IMR-90 (cell line): ENCODE measurements around the gene ARHGEF10L. TPM values are rescaled to one million over a fixed set of nuclear protein-coding genes. Genes with fewer than 3 reads are reported as not detected.

ENCODE experiments used
- ATAC-seq: fragments of 200-7000 bp; cut with Tn5 transposase; 2 replicates; pipeline ENCODE4 v1.9.1; 2020; ENCODE audit warnings: low read depth, mild to moderate bottlenecking, moderate library complexity
- BruUV-seq: library from RNA; stranded (reverse); fragments of 400-500 nt; replicated peaks from 2 replicates; lab custom pipeline; 2021; lab: Mats Ljungman, UMichigan
- CTCF ChIA-PET: fragments of 300-600 bp; formaldehyde crosslinking; extraction: SDS; loops from one replicate; lab custom pipeline; 2021; ENCODE audit warnings: antibody characterized with exemption; lab: Yijun Ruan, JAX
- POLR2A ChIA-PET: fragments of 300-600 bp; sonication (Branson Sonifier 250); formaldehyde crosslinking; loops from one replicate; lab custom pipeline; 2022; ENCODE audit warnings: antibody characterized with exemption; ENCODE audit not compliant: unreplicated experiment; lab: Charles Lee
- DNase-seq: peaks from one replicate; pipeline ENCODE4 v3.0.0; 2013
- H2AFZ ChIP-seq: replicated peaks from 2 replicates; pipeline ENCODE3; 2013; ENCODE audit warnings: low read length, mild to moderate bottlenecking; ENCODE audit not compliant: poor library complexity
- H2AK5ac ChIP-seq: 2 replicates; pipeline ENCODE4 v1.6.1; 2013; ENCODE audit warnings: low read depth, low read length, inconsistent platforms
- H2AK9ac ChIP-seq: replicated peaks from 2 replicates; pipeline ENCODE3; 2013; ENCODE audit warnings: mild to moderate bottlenecking, low read depth, low read length, moderate library complexity; ENCODE audit not compliant: poor library complexity
- H2BK120ac ChIP-seq: 2 replicates; pipeline ENCODE4 v1.6.1; 2013; ENCODE audit warnings: low read depth, low read length, inconsistent platforms
- H2BK15ac ChIP-seq: 3 replicates; pipeline ENCODE4 v1.6.1; 2013; ENCODE audit warnings: low read depth, low read length, inconsistent platforms
- H2BK20ac ChIP-seq: 2 replicates; pipeline ENCODE4 v1.6.1; 2013; ENCODE audit warnings: low read depth, mild to moderate bottlenecking, inconsistent platforms, low read length, moderate library complexity
- H2BK5ac ChIP-seq: 2 replicates; pipeline ENCODE4 v1.6.1; 2013; ENCODE audit warnings: mild to moderate bottlenecking, low read depth, low read length, inconsistent platforms; ENCODE audit not compliant: poor library complexity, severe bottlenecking
- H3K14ac ChIP-seq: replicated peaks from 2 replicates; pipeline ENCODE4 v1.6.1; 2013; ENCODE audit warnings: low read depth, low read length, inconsistent platforms
- H3K18ac ChIP-seq: 2 replicates; pipeline ENCODE4 v1.6.1; 2013; ENCODE audit warnings: low read depth, low read length, control low read depth
- H3K23ac ChIP-seq: 2 replicates; pipeline ENCODE4 v1.6.1; 2013; ENCODE audit warnings: low read depth, low read length, inconsistent platforms
- H3K27ac ChIP-seq: 2 replicates; pipeline ENCODE4 v1.5.1; 2013; ENCODE audit warnings: mild to moderate bottlenecking, control low read depth, low read length; ENCODE audit not compliant: insufficient read depth
- H3K27me3 ChIP-seq: 2 replicates; pipeline ENCODE4 v1.6.1; 2013; ENCODE audit warnings: low read length; ENCODE audit not compliant: control insufficient read depth, insufficient read depth
- H3K36me3 ChIP-seq: 2 replicates; pipeline ENCODE4 v1.6.1; 2013; ENCODE audit warnings: low read length, mixed read lengths; ENCODE audit not compliant: control insufficient read depth, insufficient read depth
- H3K4ac ChIP-seq: 2 replicates; pipeline ENCODE4 v1.6.1; 2013; ENCODE audit warnings: low read depth, low read length, inconsistent platforms
- H3K4me1 ChIP-seq: 2 replicates; pipeline ENCODE4 v1.6.1; 2013; ENCODE audit warnings: low read length, mixed read lengths; ENCODE audit not compliant: control insufficient read depth, insufficient read depth
- H3K4me2 ChIP-seq: 2 replicates; pipeline ENCODE4 v1.6.1; 2013; ENCODE audit warnings: low read depth, mild to moderate bottlenecking, control low read depth, low read length, moderate library complexity
- H3K4me3 ChIP-seq: 2 replicates; pipeline ENCODE4 v1.5.1; 2013; ENCODE audit warnings: low read depth, mild to moderate bottlenecking, control low read depth, low read length, moderate library complexity; ENCODE audit not compliant: insufficient read depth
- H3K56ac ChIP-seq: 2 replicates; pipeline ENCODE4 v1.6.1; 2013; ENCODE audit warnings: low read length, inconsistent platforms; ENCODE audit not compliant: insufficient read depth; ENCODE audit errors: extremely low read depth
- H3K79me1 ChIP-seq, 2 experiments: 2 replicates each; pipeline ENCODE4 v1.6.1; 2013; ENCODE audit warnings: low read length in 2 of 2, inconsistent platforms in 1 of 2, low read depth in 1 of 2
- H3K9ac ChIP-seq: 2 replicates; pipeline ENCODE4 v1.6.1; 2013; ENCODE audit warnings: low read depth, low read length, control low read depth
- H3K9me1 ChIP-seq: 2 replicates; pipeline ENCODE4 v1.6.1; 2013; ENCODE audit warnings: low read length, inconsistent platforms; ENCODE audit not compliant: insufficient read depth
- H3K9me3 ChIP-seq: 2 replicates; pipeline ENCODE4 v1.6.1; 2013; ENCODE audit warnings: low read length; ENCODE audit not compliant: control insufficient read depth, insufficient read depth
- H4K20me1 ChIP-seq: 2 replicates; pipeline ENCODE4 v1.6.1; 2013; ENCODE audit warnings: low read length, inconsistent platforms; ENCODE audit not compliant: insufficient read depth
- H4K5ac ChIP-seq: 2 replicates; pipeline ENCODE4 v1.6.1; 2013; ENCODE audit warnings: mild to moderate bottlenecking, low read depth, low read length, control low read depth
- H4K8ac ChIP-seq, 2 experiments: 2 replicates each; pipeline ENCODE4 v1.6.1; 2013; ENCODE audit warnings: low read depth in 2 of 2, low read length in 2 of 2, control low read depth in 1 of 2, inconsistent platforms in 1 of 2
- H4K91ac ChIP-seq: 2 replicates; pipeline ENCODE4 v1.6.1; 2013; ENCODE audit warnings: low read depth, low read length, inconsistent platforms; ENCODE audit not compliant: insufficient read depth
- BHLHE40 ChIP-seq: fragments of 150-350 bp; IDR thresholded peaks from 2 replicates; pipeline ENCODE4 v1.6.1; 2016; ENCODE audit warnings: mild to moderate bottlenecking, low read depth, low read length
- MAFK ChIP-seq: IDR thresholded peaks from 2 replicates; pipeline ENCODE4 v1.6.1; 2012; ENCODE audit warnings: low read depth, low read length, improper control_type of control experiment
- MAZ ChIP-seq: IDR thresholded peaks from 2 replicates; pipeline ENCODE4 v1.6.1; 2012; ENCODE audit warnings: low read depth, mild to moderate bottlenecking, low read length, improper control_type of control experiment, moderate library complexity, borderline replicate concordance
- MXI1 ChIP-seq: IDR thresholded peaks from 2 replicates; pipeline ENCODE4 v1.6.1; 2012; ENCODE audit warnings: low read depth, mild to moderate bottlenecking, low read length, moderate library complexity, borderline replicate concordance
- NFE2L2 ChIP-seq: fragments of 150-350 bp; IDR thresholded peaks from 2 replicates; pipeline ENCODE4 v1.6.1; 2016; ENCODE audit warnings: low read depth, mild to moderate bottlenecking, low read length
- SMC3 ChIP-seq: fragments of 150-350 bp; IDR thresholded peaks from 2 replicates; pipeline ENCODE4 v1.6.1; 2016; ENCODE audit warnings: low read depth, mild to moderate bottlenecking, antibody characterized with exemption, low read length, moderate library complexity
- WGBS, 2 experiments: methylation state at CpG; one replicate each; pipeline versions ENCODE4 v1.1.5 to v1.1.7; 2013; ENCODE audit warnings: missing lambda C conversion rate in 2 of 2; ENCODE audit not compliant: insufficient read length in 1 of 2; ENCODE audit errors: extremely low coverage in 2 of 2; 5-methylcytosine and 5-hydroxymethylcytosine counted together
- dilution Hi-C: fragments of 300-500 bp; cut with HindIII; formaldehyde crosslinking; loops from one replicate; pipeline ENCODE4 v1.14.3; 2018; ENCODE audit warnings: low sequenced_read_pairs; ENCODE audit not compliant: unreplicated experiment
- in situ Hi-C: fragments of 300-500 bp; cut with MboI; formaldehyde crosslinking; loops from 3 replicates; pipeline ENCODE4 v1.14.3; 2019; ENCODE audit warnings: low sequenced_read_pairs, inconsistent platforms, mixed read lengths
- intact Hi-C: fragments of 100-400 bp; cut with micrococcal nuclease; formaldehyde crosslinking; loops from 2 replicates; pipeline ENCODE4 v1.10.0; 2022
- polyA plus RNA-seq, 3 experiments: library from polyadenylated mRNA; depleted of rRNA; stranded (reverse); fragments of >200 nt; gene quantifications; 2 replicates each; pipeline ENCODE4 v1.2.3, GENCODE V29; 2012; ENCODE audit warnings: low replicate concordance in 1 of 3
- total RNA-seq: library from RNA; depleted of rRNA; stranded (reverse); fragments of >200 nt; gene quantifications from 2 replicates; pipeline ENCODE4 v1.2.3, GENCODE V29; 2012
- TF ChIP-seq, protein P1 (sequence below): fragments of 150-350 bp; IDR thresholded peaks from 2 replicates; pipeline ENCODE4 v1.6.1; 2016; ENCODE audit warnings: low read depth, mild to moderate bottlenecking, low read length, moderate library complexity, borderline replicate concordance

Gene ARHGEF10L
- total and polyA plus RNA-seq, 2 of the 4 experiments (the other 2 are of a cell fraction) = 4.8 to 12.4 TPM

DNA sequence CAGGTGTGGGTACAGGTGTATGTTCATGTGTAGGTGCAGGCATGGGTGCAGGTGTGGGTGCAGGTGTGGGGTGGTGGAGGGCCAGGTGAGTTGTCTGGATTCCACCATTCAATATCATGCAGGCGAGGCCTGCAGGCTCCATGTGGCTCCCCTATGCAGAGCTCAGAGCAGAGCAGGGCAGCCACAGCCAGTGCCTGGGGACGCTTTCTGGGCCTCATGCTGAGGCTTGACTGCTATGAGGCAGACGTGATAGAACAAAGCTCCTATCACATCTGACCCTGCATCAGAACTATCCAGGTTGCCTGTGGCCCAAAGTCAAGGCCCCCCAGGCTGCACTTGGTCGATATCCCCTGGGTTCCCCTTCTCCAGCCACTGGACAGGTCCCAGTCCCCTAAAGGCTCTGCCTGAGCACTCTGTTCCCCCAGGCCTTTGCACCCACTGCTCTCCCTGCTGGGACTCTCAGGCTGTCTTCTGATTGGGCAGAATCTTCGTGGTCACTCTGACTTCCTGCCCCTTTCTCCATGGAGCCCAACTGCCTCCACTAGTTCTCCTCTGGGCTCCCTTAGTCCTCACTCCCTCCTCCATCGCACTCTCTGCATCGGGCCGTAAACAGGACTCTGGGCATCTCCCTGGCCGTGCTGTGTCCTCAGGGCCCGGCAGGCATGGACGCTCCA is 137.0 kb downstream of the ARHGEF10L start:
- ATAC-seq (no peak; the same call in 1 of the 2 replicates), DNase-seq (no peak)
- no peak overlapping the region for H3K23ac ChIP-seq
- no peaks in the 10 kb centered on the region for H3K4me1 ChIP-seq
- no peaks in the 10 kb centered on the region; the same call in none of the 2 replicates for H3K36me3 ChIP-seq
- WGBS, 2 experiments = 86% methylated on average over 8 of the region's 11 CpGs; no CpG with 5 or more reads in 1 of the 2 experiments
- H2BK20ac ChIP-seq = no peak overlapping the region
- dilution Hi-C loops = no loop called here
- H3K14ac ChIP-seq = no peak overlapping the region
- H2AFZ ChIP-seq = no peak overlapping the region
- intact Hi-C loops = no loop called here
- H3K9ac ChIP-seq = no peak overlapping the region
- no peak overlapping the region for H2AK5ac ChIP-seq
- no peak overlapping the region for H3K56ac ChIP-seq
- no peaks in the 10 kb centered on the region for H3K27me3 ChIP-seq
- no peak overlapping the region for H2AK9ac ChIP-seq
- H4K8ac ChIP-seq = no peak overlapping the region
- H4K20me1 ChIP-seq = peaks cover 26% of the 10 kb centered on the region
- H3K9me1 ChIP-seq = peaks cover 13% of the 10 kb centered on the region
- in situ Hi-C loops = no loop called here
- H4K91ac ChIP-seq = no peak overlapping the region
- no peak overlapping the region for H3K4ac ChIP-seq
- BruUV-seq = no TSS peak
- H3K18ac ChIP-seq = no peak overlapping the region
- H3K4me2 ChIP-seq = no peak overlapping the region
- no peak overlapping the region for H3K27ac ChIP-seq
- ChIA-PET CTCF (no interaction called here), POLR2A (no interaction called here)
- H3K9me3 ChIP-seq = no peaks in the 10 kb centered on the region
- H3K79me1 ChIP-seq = peaks cover 6 to 10% of the 10 kb centered on the region in 2 experiments; a peak in 3 of 4 replicates
- H4K5ac ChIP-seq = no peak overlapping the region
- no peak overlapping the region for H2BK120ac ChIP-seq
- TF ChIP-seq MAFK = no peak
- TF ChIP-seq SMC3 = no peak
- TF ChIP-seq MXI1 = no peak
- no peak for TF ChIP-seq MAZ
- TF ChIP-seq NFE2L2 = no peak
- TF ChIP-seq BHLHE40 = no peak
- TF ChIP-seq, protein P1, sequence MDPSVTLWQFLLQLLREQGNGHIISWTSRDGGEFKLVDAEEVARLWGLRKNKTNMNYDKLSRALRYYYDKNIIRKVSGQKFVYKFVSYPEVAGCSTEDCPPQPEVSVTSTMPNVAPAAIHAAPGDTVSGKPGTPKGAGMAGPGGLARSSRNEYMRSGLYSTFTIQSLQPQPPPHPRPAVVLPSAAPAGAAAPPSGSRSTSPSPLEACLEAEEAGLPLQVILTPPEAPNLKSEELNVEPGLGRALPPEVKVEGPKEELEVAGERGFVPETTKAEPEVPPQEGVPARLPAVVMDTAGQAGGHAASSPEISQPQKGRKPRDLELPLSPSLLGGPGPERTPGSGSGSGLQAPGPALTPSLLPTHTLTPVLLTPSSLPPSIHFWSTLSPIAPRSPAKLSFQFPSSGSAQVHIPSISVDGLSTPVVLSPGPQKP = no peak
- no peak overlapping the region for H2BK15ac ChIP-seq
- no peak overlapping the region for H3K4me3 ChIP-seq
- H2BK5ac ChIP-seq = no peak overlapping the region
